Nephron (organoid): ENCODE measurements around the gene RFTN1.

ENCODE experiments used
- H3K27ac Mint-ChIP-seq, 3 experiments: 2 replicates each; pipeline ENCODE4 v1.8.0; 2020; ENCODE audit warnings: mixed read lengths in 3 of 3, mild to moderate bottlenecking in 2 of 3, moderate library complexity in 1 of 3
- H3K27me3 Mint-ChIP-seq: 2 replicates; pipeline ENCODE4 v1.8.0; 2021; ENCODE audit warnings: low read depth, mild to moderate bottlenecking, moderate library complexity, mixed read lengths
- H3K36me3 Mint-ChIP-seq: 2 replicates; pipeline ENCODE4 v1.8.0; 2020; ENCODE audit warnings: low read depth, mixed read lengths
- H3K4me1 Mint-ChIP-seq: 2 replicates; pipeline ENCODE4 v1.8.0; 2020; ENCODE audit warnings: mixed read lengths
- H3K4me3 Mint-ChIP-seq, 3 experiments: 2 replicates each; pipeline ENCODE4 v1.8.0; 2020; ENCODE audit warnings: mild to moderate bottlenecking in 3 of 3, mixed read lengths in 3 of 3, moderate library complexity in 2 of 3
- H3K9me3 Mint-ChIP-seq: 2 replicates; pipeline ENCODE4 v1.8.0; 2020; ENCODE audit warnings: mixed read lengths
- CTCF ChIP-seq, 3 experiments: fragments of 200-600 bp; sonication (generic); IDR thresholded peaks; one replicate each; pipeline ENCODE4 v1.5.0; 2021; ENCODE audit warnings: antibody characterized with exemption in 3 of 3; ENCODE audit not compliant: unreplicated experiment in 3 of 3

The RFTN1 gene

GRCh38 chr3:16337856-16338540, 175.5 kb downstream of the RFTN1 start:
- Mint-ChIP-seq H3K4me3 (no peak overlapping the region), H3K27me3 (no peaks in the 10 kb centered on the region), H3K36me3 (peaks cover 30% of the 10 kb centered on the region), H3K9me3 (peaks cover 6% of the 10 kb centered on the region), H3K27ac (no peak overlapping the region), H3K4me1 (peaks cover 4% of the 10 kb centered on the region)
- no peak for TF ChIP-seq CTCF (IDR thresholded peaks at IDR 0.05; ENCODE audit: unreplicated experiment in 3 of 3)

GRCh38 chr3:16336825-16337224, 176.7 kb downstream of the RFTN1 start:
- Mint-ChIP-seq H3K4me1 (peaks cover 4% of the 10 kb centered on the region), H3K27me3 (no peaks in the 10 kb centered on the region), H3K9me3 (peaks cover 18% of the 10 kb centered on the region), H3K4me3 (no peak overlapping the region), H3K27ac (no peak overlapping the region), H3K36me3 (peaks cover 40% of the 10 kb centered on the region)
- no peak for TF ChIP-seq CTCF (IDR thresholded peaks at IDR 0.05; ENCODE audit: unreplicated experiment in 3 of 3)

- Mint-ChIP-seq H3K4me3 (no peak overlapping the region), H3K9me3 (peaks cover 23% of the 10 kb centered on the region), H3K27ac (no peak overlapping the region), H3K36me3 (peaks cover 47% of the 10 kb centered on the region), H3K4me1 (peaks cover 4% of the 10 kb centered on the region), H3K27me3 (no peaks in the 10 kb centered on the region)
- TF ChIP-seq CTCF (IDR thresholded peaks at IDR 0.05; ENCODE audit: unreplicated experiment in 3 of 3) = no peak
Observed at GRCh38 chr3:16335772-16336645, 177.5 kb downstream of the RFTN1 start.

- H3K4me3 Mint-ChIP-seq = no peak overlapping the region
- no peaks in the 10 kb centered on the region for H3K27me3 Mint-ChIP-seq
- H3K27ac Mint-ChIP-seq = no peak overlapping the region
- peaks cover 26% of the 10 kb centered on the region for H3K9me3 Mint-ChIP-seq
- peaks cover 54% of the 10 kb centered on the region for H3K36me3 Mint-ChIP-seq
- peaks cover 4% of the 10 kb centered on the region for H3K4me1 Mint-ChIP-seq
- no peak for TF ChIP-seq CTCF (IDR thresholded peaks at IDR 0.05; ENCODE audit: unreplicated experiment in 3 of 3)
Observed at GRCh38 chr3:16335333-16335732, 178.2 kb downstream of the RFTN1 start.

- Mint-ChIP-seq H3K27me3 (no peaks in the 10 kb centered on the region), H3K4me1 (peaks cover 4% of the 10 kb centered on the region), H3K27ac (no peak overlapping the region), H3K36me3 (peaks cover 57% of the 10 kb centered on the region), H3K4me3 (no peak overlapping the region), H3K9me3 (peaks cover 26% of the 10 kb centered on the region)
- no peak for TF ChIP-seq CTCF (IDR thresholded peaks at IDR 0.05; ENCODE audit: unreplicated experiment in 3 of 3)
Observed at GRCh38 chr3:16334909-16335308, 178.6 kb downstream of the RFTN1 start.
